Sigmoid colon (tissue), 7 donors: ENCODE measurements around the gene TRIM66. TPM values are rescaled to one million over a fixed set of nuclear protein-coding genes. Genes with fewer than 3 reads are reported as not detected.

Experiments used
- DNase-seq: peaks from one replicate; pipeline ENCODE4 v3.0.0-alpha.2; 2019
- H3K27ac ChIP-seq, 4 donors: fragments of 200-600 bp; sonication (generic); one replicate each; pipeline ENCODE4 v1.5.1; 2016 to 2019; ENCODE audit warnings: mild to moderate bottlenecking in 1 of 4
- H3K27me3 ChIP-seq, 3 donors: fragments of 200-600 bp; sonication (generic); one replicate each; pipeline ENCODE4 v1.5.1; 2019; ENCODE audit warnings: mild to moderate bottlenecking in 1 of 3
- H3K36me3 ChIP-seq, 4 donors: fragments of 200-600 bp; sonication (generic); one replicate each; pipeline ENCODE4 v1.5.1; 2016 to 2019
- H3K4me1 ChIP-seq, 4 donors: fragments of 200-600 bp; sonication (generic); one replicate each; pipeline ENCODE4 v1.5.1; 2017 to 2019
- H3K4me3 ChIP-seq, 4 donors: fragments of 200-600 bp; sonication (generic); one replicate each; pipeline ENCODE4 v1.5.1; 2017 to 2019; ENCODE audit warnings: mild to moderate bottlenecking in 2 of 4, moderate library complexity in 1 of 4
- H3K9me3 ChIP-seq, 4 donors: fragments of 200-600 bp in 3 of 4; sonication (generic) in 3 of 4; one replicate each; pipeline versions ENCODE4 v1.5.1 to v1.6.1; 2013 to 2019
- CTCF ChIP-seq, 4 experiments: fragments of 450-650 bp in 3 of 4; fragments of 200-600 bp in 1 of 4; IDR thresholded peaks; one replicate each; pipeline ENCODE4 v1.5.1; 2016 to 2019; ENCODE audit warnings: antibody characterized with exemption in 4 of 4, mild to moderate bottlenecking in 3 of 4, moderate library complexity in 2 of 4
- EP300 ChIP-seq, 4 donors: sonication (generic); formaldehyde crosslinking; IDR thresholded peaks; one replicate each; pipeline ENCODE4 v1.6.1; 2017; ENCODE audit warnings: antibody characterized with exemption in 4 of 4
- POLR2A ChIP-seq, 2 donors: fragments of 450-650 bp; IDR thresholded peaks; one replicate each; pipeline ENCODE4 v1.6.1; 2016; ENCODE audit warnings: antibody characterized with exemption in 2 of 2, mild to moderate bottlenecking in 2 of 2, moderate library complexity in 2 of 2
- POLR2AphosphoS5 ChIP-seq, 4 donors: sonication (generic); formaldehyde crosslinking; IDR thresholded peaks; one replicate each; pipeline ENCODE4 v1.6.1; 2017; ENCODE audit warnings: antibody characterized with exemption in 4 of 4
- WGBS, 2 donors: extraction: QIAGEN DNeasy Blood & Tissue Kit; methylation state at CpG; one replicate each; pipeline ENCODE4 v1.1.7; 2013; 5-methylcytosine and 5-hydroxymethylcytosine counted together
- intact Hi-C: fragments of 100-400 bp; cut with DNase I; formaldehyde crosslinking; loops from one replicate; pipeline ENCODE4 v1.15.1; 2023
- polyA plus RNA-seq, 3 donors: library from polyadenylated mRNA; stranded (reverse); fragments of 200-250 nt; gene quantifications; one replicate each; pipeline ENCODE4 v1.2.3, GENCODE V29; 2013
- total RNA-seq, 4 donors: library from RNA; depleted of rRNA; stranded (reverse); fragments of >200 nt; gene quantifications; one replicate each; pipeline ENCODE4 v1.1.0, GENCODE V29; 2016
- donor health status: healthy with polysubstance abuse.
- donor health status: Bipolar disorder and iron deficiency.
- donor health status: healthy.

The TRIM66 gene
- total and polyA plus RNA-seq, 7 donors: 0.60 to 24.4 (median 2.8) TPM

- TF ChIP-seq POLR2A (IDR thresholded peaks at IDR 0.05) (no peak), CTCF (IDR thresholded peaks at IDR 0.05) (no peak), POLR2AphosphoS5 (IDR thresholded peaks at IDR 0.05) (no peak), EP300 (IDR thresholded peaks at IDR 0.05) (no peak)
- 76 to 89% methylated on average over 6 of the region's 6 CpGs for WGBS, 2 donors
- no peak for DNase-seq
- Histone ChIP-seq H3K36me3 (peaks cover 0 to 19% (median 0%) of the 10 kb centered on the region in 4 donors), H3K9me3 (no peaks in the 10 kb centered on the region), H3K27ac (peak overlapping the region in 1 of 4 donors; percentile 34), H3K27me3 (no peaks in the 10 kb centered on the region), H3K4me3 (no peak overlapping the region), H3K4me1 (peaks cover 0 to 6% (median 2%) of the 10 kb centered on the region in 4 donors)
- intact Hi-C loops: no loop called here
Measured at GRCh38 chr11:8631395-8632118, 50.9 kb downstream of the TRIM66 start.

GRCh38 chr11:8624698-8625097 is 57.8 kb downstream of the TRIM66 start:
- Histone ChIP-seq H3K36me3 (peaks cover 0 to 47% (median 10%) of the 10 kb centered on the region in 4 donors), H3K9me3 (no peaks in the 10 kb centered on the region), H3K4me1 (no peaks in the 10 kb centered on the region), H3K4me3 (no peak overlapping the region), H3K27me3 (no peaks in the 10 kb centered on the region), H3K27ac (no peak overlapping the region)
- intact Hi-C loops: no loop called here
- DNase-seq: no peak
- TF ChIP-seq CTCF (IDR thresholded peaks at IDR 0.05): no peak
- TF ChIP-seq POLR2AphosphoS5 (IDR thresholded peaks at IDR 0.05): no peak
- TF ChIP-seq EP300 (IDR thresholded peaks at IDR 0.05): no peak
- TF ChIP-seq POLR2A (IDR thresholded peaks at IDR 0.05): no peak
- 92 to 94% methylated on average over 2 of the region's 2 CpGs for WGBS, 2 donors

GRCh38 chr11:8621147-8621546 is 61.3 kb downstream of the TRIM66 start:
- Histone ChIP-seq H3K36me3 (peaks cover 0 to 81% (median 19%) of the 10 kb centered on the region in 4 donors), H3K4me3 (no peak overlapping the region), H3K27ac (no peak overlapping the region), H3K4me1 (no peaks in the 10 kb centered on the region), H3K27me3 (no peaks in the 10 kb centered on the region), H3K9me3 (no peaks in the 10 kb centered on the region)
- intact Hi-C loops: no loop called here
- no peak for TF ChIP-seq CTCF (IDR thresholded peaks at IDR 0.05)
- no peak for TF ChIP-seq POLR2A (IDR thresholded peaks at IDR 0.05)
- no peak for TF ChIP-seq EP300 (IDR thresholded peaks at IDR 0.05)
- TF ChIP-seq POLR2AphosphoS5 (IDR thresholded peaks at IDR 0.05): no peak
- 85 to 87% methylated on average over 4 of the region's 4 CpGs for WGBS, 2 donors
- no peak for DNase-seq

- peaks cover 0 to 55% (median 13%) of the 10 kb centered on the region in 4 donors for H3K36me3 ChIP-seq
- intact Hi-C loops: no loop called here
- H3K27me3 ChIP-seq: no peaks in the 10 kb centered on the region
- no peaks in the 10 kb centered on the region for H3K4me1 ChIP-seq
- DNase-seq: no peak
- no peak overlapping the region for H3K27ac ChIP-seq
- WGBS, 2 donors: 82% methylated on average over 2 of the region's 2 CpGs
- no peak overlapping the region for H3K4me3 ChIP-seq
- H3K9me3 ChIP-seq: no peaks in the 10 kb centered on the region
- no peak for TF ChIP-seq POLR2A (IDR thresholded peaks at IDR 0.05)
Measured at GRCh38 chr11:8617063-8617462, 65.4 kb downstream of the TRIM66 start.

GRCh38 chr11:8615291-8616032 is 67.0 kb downstream of the TRIM66 start:
- H3K27me3 ChIP-seq: no peaks in the 10 kb centered on the region
- intact Hi-C loops: no loop called here
- no peak overlapping the region for H3K4me3 ChIP-seq
- WGBS, 2 donors: 95 to 98% methylated on average over 4 of the region's 4 CpGs
- H3K36me3 ChIP-seq: peaks cover 0 to 41% (median 10%) of the 10 kb centered on the region in 4 donors
- peaks cover 0 to 10% (median 3%) of the 10 kb centered on the region in 4 donors for H3K4me1 ChIP-seq
- no peak for TF ChIP-seq POLR2AphosphoS5 (IDR thresholded peaks at IDR 0.05)
- TF ChIP-seq POLR2A (IDR thresholded peaks at IDR 0.05): no peak
- no peak for TF ChIP-seq CTCF (IDR thresholded peaks at IDR 0.05)
- no peak for TF ChIP-seq EP300 (IDR thresholded peaks at IDR 0.05)
- H3K27ac ChIP-seq: no peak overlapping the region
- no peaks in the 10 kb centered on the region for H3K9me3 ChIP-seq
- DNase-seq: no peak
